Neural cell (in vitro differentiated cells): Measurements from ENCODE around the gene JAKMIP3.

ENCODE experiments used
- EP300 ChIP-seq: fragments of 450-650 bp; conservative IDR thresholded peaks from 2 replicates; pipeline ENCODE4 v1.6.1; 2014; ENCODE audit warnings: antibody characterized with exemption, mild to moderate bottlenecking, moderate library complexity; ENCODE audit not compliant: poor library complexity, severe bottlenecking
- EZH2 ChIP-seq: fragments of 200-600, 300-800 bp; shearing (Covaris generic), sonication (generic); IDR thresholded peaks from 2 replicates; pipeline ENCODE4 v1.6.1; 2014; ENCODE audit warnings: antibody characterized with exemption, low read length, borderline replicate concordance, mild to moderate bottlenecking; ENCODE audit not compliant: insufficient read depth, poor library complexity, severe bottlenecking
- POLR2AphosphoS5 ChIP-seq: IDR thresholded peaks from 2 replicates; pipeline ENCODE4 v1.6.1; 2012
- RAD21 ChIP-seq: fragments of 450-650 bp; conservative IDR thresholded peaks from 2 replicates; pipeline ENCODE4 v1.6.1; 2014; ENCODE audit warnings: antibody characterized with exemption, mild to moderate bottlenecking, moderate library complexity
- SMC3 ChIP-seq: fragments of 450-650 bp; conservative IDR thresholded peaks from 2 replicates; pipeline ENCODE4 v1.6.1; 2014; ENCODE audit warnings: antibody characterized with exemption, mild to moderate bottlenecking, moderate library complexity; ENCODE audit not compliant: poor library complexity
- TAF1 ChIP-seq: IDR thresholded peaks from 2 replicates; pipeline ENCODE4 v1.6.1; 2012; ENCODE audit warnings: low read depth
- TF ChIP-seq, protein P1 (sequence below): fragments of 450-650 bp; IDR thresholded peaks from 2 replicates; pipeline ENCODE4 v1.5.1; 2014; ENCODE audit warnings: antibody characterized with exemption, mild to moderate bottlenecking, moderate library complexity; ENCODE audit not compliant: poor library complexity, severe bottlenecking

DNA sequence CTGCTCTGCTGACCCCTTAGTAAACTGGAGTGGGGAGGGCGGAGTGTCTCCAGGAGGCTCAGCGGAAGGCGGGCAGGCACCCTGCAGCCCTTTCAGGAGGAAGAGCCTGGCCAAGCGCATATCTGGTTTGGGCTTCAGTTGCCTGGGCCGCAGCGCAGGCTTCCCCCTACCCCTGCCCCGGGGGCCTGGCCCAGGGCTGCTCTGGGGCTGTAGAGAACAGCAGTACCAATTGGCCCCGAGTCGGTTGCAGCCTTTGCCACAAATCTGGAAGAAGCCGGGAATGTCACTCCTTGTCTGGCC, 28.1 kb upstream of the JAKMIP3 start:
- TF ChIP-seq, protein P1, sequence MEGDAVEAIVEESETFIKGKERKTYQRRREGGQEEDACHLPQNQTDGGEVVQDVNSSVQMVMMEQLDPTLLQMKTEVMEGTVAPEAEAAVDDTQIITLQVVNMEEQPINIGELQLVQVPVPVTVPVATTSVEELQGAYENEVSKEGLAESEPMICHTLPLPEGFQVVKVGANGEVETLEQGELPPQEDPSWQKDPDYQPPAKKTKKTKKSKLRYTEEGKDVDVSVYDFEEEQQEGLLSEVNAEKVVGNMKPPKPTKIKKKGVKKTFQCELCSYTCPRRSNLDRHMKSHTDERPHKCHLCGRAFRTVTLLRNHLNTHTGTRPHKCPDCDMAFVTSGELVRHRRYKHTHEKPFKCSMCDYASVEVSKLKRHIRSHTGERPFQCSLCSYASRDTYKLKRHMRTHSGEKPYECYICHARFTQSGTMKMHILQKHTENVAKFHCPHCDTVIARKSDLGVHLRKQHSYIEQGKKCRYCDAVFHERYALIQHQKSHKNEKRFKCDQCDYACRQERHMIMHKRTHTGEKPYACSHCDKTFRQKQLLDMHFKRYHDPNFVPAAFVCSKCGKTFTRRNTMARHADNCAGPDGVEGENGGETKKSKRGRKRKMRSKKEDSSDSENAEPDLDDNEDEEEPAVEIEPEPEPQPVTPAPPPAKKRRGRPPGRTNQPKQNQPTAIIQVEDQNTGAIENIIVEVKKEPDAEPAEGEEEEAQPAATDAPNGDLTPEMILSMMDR: no peak
- no peak for TF ChIP-seq EZH2
- no peak for TF ChIP-seq POLR2AphosphoS5
- TF ChIP-seq TAF1: no peak
- TF ChIP-seq RAD21: no peak
- no peak for TF ChIP-seq EP300
- TF ChIP-seq SMC3: no peak
